ENCODE measurements around the gene COL10A1. TPM values are rescaled to one million over a fixed set of nuclear protein-coding genes. Genes with fewer than 3 reads are reported as not detected.

COL10A1 gene
- total RNA-seq, 1 donor from 2014 or later = not detected

- H3K36me3 ChIP-seq = no peaks in the 10 kb centered on the region
- H3K27me3 ChIP-seq = no peaks in the 10 kb centered on the region
- H3K79me2 ChIP-seq (ENCODE audit: low read depth) = no peaks in the 10 kb centered on the region
- H3K4me1 ChIP-seq = no peaks in the 10 kb centered on the region
- no peak overlapping the region for H3K4me2 ChIP-seq
- no peaks in the 10 kb centered on the region for H3K9me3 ChIP-seq (ENCODE audit: low read depth)
- Mint-ChIP-seq H3K4me3 (no peak overlapping the region), H3K27ac (no peak overlapping the region), H3K36me3 (no peaks in the 10 kb centered on the region), H3K4me1 (peaks cover 2% of the 10 kb centered on the region), H3K27me3 (ENCODE audit: insufficient read depth, low read depth) (no peaks in the 10 kb centered on the region), H3K9me3 (no peaks in the 10 kb centered on the region)
- no peaks in the 10 kb centered on the region for H3F3A ChIP-seq (ENCODE audit: low read depth)
- no peak overlapping the region for H2AFZ ChIP-seq (replicated peaks)
- H3K4me3 ChIP-seq = no peak overlapping the region
- no peak for DNase-seq (ENCODE audit: low spot score)
- no peak overlapping the region for H3K27ac ChIP-seq
- H3K9ac ChIP-seq = no peak overlapping the region
- TF ChIP-seq EZH2 (IDR thresholded peaks at IDR 0.05) = no peak
- TF ChIP-seq CTCF (IDR thresholded peaks at IDR 0.05) = no peak
- no peak for TF ChIP-seq EZH2phosphoT487 (IDR thresholded peaks at IDR 0.05)
- no peaks in the 10 kb centered on the region for H4K20me1 ChIP-seq (ENCODE audit: low read depth)
Observed at GRCh38 chr6:116072368-116072767, 53.6 kb downstream of the COL10A1 start.

- H3F3A ChIP-seq (ENCODE audit: low read depth) = no peaks in the 10 kb centered on the region
- Mint-ChIP-seq H3K27me3 (ENCODE audit: insufficient read depth, low read depth) (no peaks in the 10 kb centered on the region), H3K27ac (no peak overlapping the region), H3K4me1 (peaks cover 4% of the 10 kb centered on the region), H3K9me3 (no peaks in the 10 kb centered on the region), H3K4me3 (no peak overlapping the region), H3K36me3 (no peaks in the 10 kb centered on the region)
- no peaks in the 10 kb centered on the region for H3K9me3 ChIP-seq (ENCODE audit: low read depth)
- no peak overlapping the region for H3K4me2 ChIP-seq
- H3K79me2 ChIP-seq (ENCODE audit: low read depth) = no peaks in the 10 kb centered on the region
- no peaks in the 10 kb centered on the region for H3K27me3 ChIP-seq
- no peak for DNase-seq (ENCODE audit: low spot score)
- TF ChIP-seq EZH2 (IDR thresholded peaks at IDR 0.05) (no peak), EZH2phosphoT487 (IDR thresholded peaks at IDR 0.05) (no peak), CTCF (IDR thresholded peaks at IDR 0.05) (no peak)
- no peaks in the 10 kb centered on the region for H4K20me1 ChIP-seq (ENCODE audit: low read depth)
- no peak overlapping the region for H3K9ac ChIP-seq
- no peaks in the 10 kb centered on the region for H3K36me3 ChIP-seq
- H3K27ac ChIP-seq = no peak overlapping the region
- no peaks in the 10 kb centered on the region for H3K4me1 ChIP-seq
- no peak overlapping the region for H2AFZ ChIP-seq (replicated peaks)
- no peak overlapping the region for H3K4me3 ChIP-seq
Observed at GRCh38 chr6:116070616-116071389, 55.1 kb downstream of the COL10A1 start.

- no peaks in the 10 kb centered on the region for H3K9me3 ChIP-seq (ENCODE audit: low read depth)
- no peak overlapping the region for H3K27ac ChIP-seq
- Mint-ChIP-seq H3K4me3 (no peak overlapping the region), H3K27ac (no peak overlapping the region), H3K36me3 (no peaks in the 10 kb centered on the region), H3K4me1 (peaks cover 4% of the 10 kb centered on the region), H3K9me3 (no peaks in the 10 kb centered on the region), H3K27me3 (ENCODE audit: insufficient read depth, low read depth) (no peaks in the 10 kb centered on the region)
- no peaks in the 10 kb centered on the region for H3K4me1 ChIP-seq
- no peaks in the 10 kb centered on the region for H4K20me1 ChIP-seq (ENCODE audit: low read depth)
- DNase-seq (ENCODE audit: low spot score) = no peak
- no peaks in the 10 kb centered on the region for H3F3A ChIP-seq (ENCODE audit: low read depth)
- no peak overlapping the region for H3K4me3 ChIP-seq
- H3K4me2 ChIP-seq = no peak overlapping the region
- no peak overlapping the region for H2AFZ ChIP-seq (replicated peaks)
- no peaks in the 10 kb centered on the region for H3K27me3 ChIP-seq
- H3K79me2 ChIP-seq (ENCODE audit: low read depth) = no peaks in the 10 kb centered on the region
- TF ChIP-seq CTCF (IDR thresholded peaks at IDR 0.05) (no peak), EZH2 (IDR thresholded peaks at IDR 0.05) (no peak)
- H3K36me3 ChIP-seq = no peaks in the 10 kb centered on the region
- no peak overlapping the region for H3K9ac ChIP-seq
Observed at GRCh38 chr6:116070101-116070500, 55.8 kb downstream of the COL10A1 start.

Other genes with a start within 250 kb of the COL10A1 start
- gene FRK, start 65.2 kb downstream of the COL10A1 start, total RNA-seq (ENCODE audit: low replicate concordance) = 0.11 and 0.15 TPM in 2 replicates
- 19.3 and 21.6 TPM in 2 replicates for gene NT5DC1, start 25.3 kb downstream of the COL10A1 start, total RNA-seq (ENCODE audit: low replicate concordance)
- gene TSPYL4, start 127.9 kb upstream of the COL10A1 start, total RNA-seq (ENCODE audit: low replicate concordance) = 32.2 and 34.2 TPM in 2 replicates
- 63.0 and 64.9 TPM in 2 replicates for gene TSPYL1, start 153.8 kb upstream of the COL10A1 start, total RNA-seq (ENCODE audit: low replicate concordance)
- gene DSE, start 244.8 kb upstream of the COL10A1 start, total RNA-seq (ENCODE audit: low replicate concordance) = 30.0 and 43.7 TPM in 2 replicates

Measured in neural progenitor cell (in vitro differentiated cells).